ENCODE data around the gene TRIML2. TPM values are rescaled to one million over a fixed set of nuclear protein-coding genes. Genes with fewer than 3 reads are reported as not detected.

The TRIML2 gene
- total and polyA plus RNA-seq, 10 of the 15 experiments (the other 5 are each of a cell fraction or from before 2014, with no cell fraction given) = not detected

GRCh38 chr4:188121530-188121929, 12.1 kb upstream of the TRIML2 start:
- ChIA-PET RAD21 (ENCODE audit: unreplicated experiment) (no interaction called here), POLR2A (no interaction called here)
- WGBS (ENCODE audit: insufficient coverage, insufficient replicate concordance, low lambda C conversion rate, missing lambda C conversion rate) = 28% methylated on average over 13 of the region's 13 CpGs

More at GRCh38 chr4:188121530-188121929, 12.1 kb upstream of the TRIML2 start:
- intact Hi-C loops (cut with micrococcal nuclease; ENCODE audit: unreplicated experiment) (no loop called here), in situ Hi-C loops (cut with MboI) (no loop called here)
- FAIRE-seq (no peak), DNase-seq (ENCODE audit: low read depth, low spot score) (no peak), ATAC-seq (no peak)
- H3K4me2 ChIP-seq (ENCODE audit: control insufficient read depth, insufficient read depth) = no peak overlapping the region
- no peak for TF ChIP-seq NFXL1 (IDR thresholded peaks at IDR 0.05; ENCODE audit: borderline replicate concordance)
- TF ChIP-seq MYB (IDR thresholded peaks at IDR 0.05; ENCODE audit: borderline replicate concordance, low read depth, low read length) = no peak
- TF ChIP-seq STAT1 (conservative IDR thresholded peaks at IDR 0.05) = no peak
- TF ChIP-seq SIN3A (IDR thresholded peaks at IDR 0.05; ENCODE audit: low read depth, low read length) = no peak
- no peak for TF ChIP-seq ZNF622 (IDR thresholded peaks at IDR 0.05)
- no peak for TF ChIP-seq FOXM1 (IDR thresholded peaks at IDR 0.05; ENCODE audit: low read depth, low read length)
- TF ChIP-seq IRF3 (IDR thresholded peaks at IDR 0.05) = no peak
- no peak for TF ChIP-seq SIX5 (IDR thresholded peaks at IDR 0.05; ENCODE audit: low read depth, low read length, severe bottlenecking)
- TF ChIP-seq NFIC (IDR thresholded peaks at IDR 0.05; ENCODE audit: low read depth, low read length) = no peak
- no peak for TF ChIP-seq POLR2AphosphoS2 (IDR thresholded peaks at IDR 0.05; ENCODE audit: low read depth, low read length)
- TF ChIP-seq CHD2 (IDR thresholded peaks at IDR 0.05; ENCODE audit: borderline replicate concordance, low read depth, low read length) = no peak
- TF ChIP-seq SPI1 (IDR thresholded peaks at IDR 0.05; ENCODE audit: borderline replicate concordance, insufficient read depth, low read depth, low read length) = no peak
- no peaks in the 10 kb centered on the region for H3K79me2 ChIP-seq (ENCODE audit: control insufficient read depth, insufficient read depth, low read length)
- no peaks in the 10 kb centered on the region; the same call in 2 of the 3 replicates for H3K9me3 ChIP-seq (replicated peaks; ENCODE audit: control insufficient read depth, insufficient read depth, low read length)
- CTCF ChIA-PET = no interaction called here
- H3K36me3 ChIP-seq (ENCODE audit: control insufficient read depth in 2 of 2, insufficient read depth in 2 of 2, low read length in 1 of 2) = no peaks in the 10 kb centered on the region
- no peaks in the 10 kb centered on the region for H4K20me1 ChIP-seq (ENCODE audit: control insufficient read depth, insufficient read depth)
- no peak overlapping the region for H2AFZ ChIP-seq (ENCODE audit: control insufficient read depth, low read depth, low read length)
- BruUV-seq (replicated peaks) = no TSS peak
- H3K9ac ChIP-seq (ENCODE audit: control insufficient read depth, insufficient read depth, low read length) = no peak overlapping the region
- no peaks in the 10 kb centered on the region for H3K4me1 ChIP-seq (ENCODE audit: control insufficient read depth, insufficient read depth, low read length)
- SMC1A ChIA-PET (ENCODE audit: uncharacterized antibody, unreplicated experiment) = no interaction called here
- H3K4me3 ChIP-seq = no peak overlapping the region
- H3K27ac ChIP-seq (ENCODE audit: control insufficient read depth, insufficient read depth) = no peak overlapping the region
- no peaks in the 10 kb centered on the region for H3K27me3 ChIP-seq (replicated peaks in 1 of 2; ENCODE audit: control insufficient read depth in 2 of 2, insufficient read depth in 2 of 2, low read length in 1 of 2)

All from GM12878 (cell line).